ENCODE measurements around the gene RPA3. TPM values are rescaled to one million over a fixed set of nuclear protein-coding genes. Genes with fewer than 3 reads are reported as not detected.
"Not testable (repeated sequence)": the region's sequence is repeated elsewhere in the genome, so short reads cannot be mapped to it uniquely, and the experiment has no call there.

RPA3 gene
- total RNA-seq, 1 experiment from 2014 or later: 38.9 TPM

- Histone ChIP-seq H3K4me3 (ENCODE audit: low read length) (no peak overlapping the region), H3K27ac (ENCODE audit: low read length) (no peak overlapping the region), H2AFZ (ENCODE audit: low read length) (no peak overlapping the region), H3K9me3 (ENCODE audit: low read length) (no peaks in the 10 kb centered on the region), H3K4me1 (ENCODE audit: insufficient read depth, low read length) (no peaks in the 10 kb centered on the region), H4K20me1 (ENCODE audit: low read length) (no peaks in the 10 kb centered on the region), H3K36me3 (ENCODE audit: low read depth, low read length) (no peaks in the 10 kb centered on the region), H3K79me2 (ENCODE audit: low read length) (no peaks in the 10 kb centered on the region), H3K9me2 (replicated peaks; ENCODE audit: low read length) (no peaks in the 10 kb centered on the region), H3K9ac (ENCODE audit: low read length) (no peak overlapping the region), H3K27me3 (ENCODE audit: low read length) (no peaks in the 10 kb centered on the region), H3K4me2 (ENCODE audit: low read length) (no peak overlapping the region), H3F3A (ENCODE audit: low read length, unreplicated experiment) (no peaks in the 10 kb centered on the region)
- intact Hi-C loops (cut with micrococcal nuclease): loop anchor here (2.0 to 10.0 kb wide), 2 partner anchors 554 to 632 kb away; no protein-coding TSS in a partner anchor
- ChIA-PET CTCF (no interaction called here), POLR2A (ENCODE audit: unreplicated experiment) (no interaction called here)
- DNase-seq: peak; percentile 13
- no peak; the same call in 1 of the 2 replicates for ATAC-seq
- no TSS peak for BruUV-seq (replicated peaks)
- TF ChIP-seq CTCF (conservative IDR thresholded peaks at IDR 0.05; ENCODE audit: low read depth, low read length) (peak; percentile 58), EZH2 (IDR thresholded peaks at IDR 0.05; ENCODE audit: low read length, unreplicated experiment) (no peak)
Measured at GRCh38 chr7:7662527-7662926, 55.9 kb downstream of the RPA3 start.

GRCh38 chr7:7656459-7656858 is 61.9 kb downstream of the RPA3 start:
- peaks cover 14% of the 10 kb centered on the region for H3K79me2 ChIP-seq (ENCODE audit: low read length)
- H2AFZ ChIP-seq (ENCODE audit: low read length); H3K27me3 ChIP-seq (ENCODE audit: low read length); H3F3A ChIP-seq (ENCODE audit: low read length, unreplicated experiment); H3K4me3 ChIP-seq (ENCODE audit: low read length); POLR2A ChIA-PET (ENCODE audit: unreplicated experiment); H3K36me3 ChIP-seq (ENCODE audit: low read depth, low read length); H3K4me2 ChIP-seq (ENCODE audit: low read length); H4K20me1 ChIP-seq (ENCODE audit: low read length); CTCF ChIA-PET; BruUV-seq (replicated peaks); ATAC-seq; H3K9me3 ChIP-seq (ENCODE audit: low read length); H3K9ac ChIP-seq (ENCODE audit: low read length); H3K27ac ChIP-seq (ENCODE audit: low read length); intact Hi-C loops (cut with micrococcal nuclease); H3K9me2 ChIP-seq (replicated peaks; ENCODE audit: low read length); DNase-seq: not testable (repeated sequence)
- peaks cover 14% of the 10 kb centered on the region for H3K4me1 ChIP-seq (ENCODE audit: insufficient read depth, low read length)

- no peaks in the 10 kb centered on the region for H3K9me3 ChIP-seq (ENCODE audit: low read length)
- H3K27ac ChIP-seq (ENCODE audit: low read length): no peak overlapping the region
- no peak overlapping the region for H3K4me2 ChIP-seq (ENCODE audit: low read length)
- DNase-seq (no peak), ATAC-seq (no peak)
- no peaks in the 10 kb centered on the region for H3K9me2 ChIP-seq (replicated peaks; ENCODE audit: low read length)
- BruUV-seq (replicated peaks): no TSS peak
- H3K4me3 ChIP-seq (ENCODE audit: low read length): no peak overlapping the region
- H3K27me3 ChIP-seq (ENCODE audit: low read length): no peaks in the 10 kb centered on the region
- no peak overlapping the region for H2AFZ ChIP-seq (ENCODE audit: low read length)
- H3F3A ChIP-seq (ENCODE audit: low read length, unreplicated experiment): no peaks in the 10 kb centered on the region
- ChIA-PET POLR2A (ENCODE audit: unreplicated experiment) (no interaction called here), CTCF (no interaction called here)
- intact Hi-C loops (cut with micrococcal nuclease): no loop called here
- H3K4me1 ChIP-seq (ENCODE audit: insufficient read depth, low read length): peaks cover 14% of the 10 kb centered on the region
- H4K20me1 ChIP-seq (ENCODE audit: low read length): no peaks in the 10 kb centered on the region
- H3K36me3 ChIP-seq (ENCODE audit: low read depth, low read length): no peaks in the 10 kb centered on the region
- peaks cover 20% of the 10 kb centered on the region for H3K79me2 ChIP-seq (ENCODE audit: low read length)
- no peak for TF ChIP-seq EZH2 (IDR thresholded peaks at IDR 0.05; ENCODE audit: low read length, unreplicated experiment)
- no peak for TF ChIP-seq CTCF (conservative IDR thresholded peaks at IDR 0.05; ENCODE audit: low read depth, low read length)
- no peak for TF ChIP-seq EZH2phosphoT487 (IDR thresholded peaks at IDR 0.05; ENCODE audit: borderline replicate concordance, low read length)
- no peak overlapping the region for H3K9ac ChIP-seq (ENCODE audit: low read length)
Measured at GRCh38 chr7:7654964-7655715, 63.3 kb downstream of the RPA3 start.
